SK-N-SH (cell line): ENCODE data around the gene GNG12.

Experiments used
- CHD2 ChIP-seq: fragments of 150-350 bp; IDR thresholded peaks from 2 replicates; pipeline ENCODE4 v1.6.1; 2018; ENCODE audit warnings: low read length; ENCODE audit not compliant: partially characterized antibody
- CTCF ChIP-seq: fragments of 200-600 bp; sonication (generic); IDR thresholded peaks from 2 replicates; pipeline ENCODE4 v1.6.1; 2017; ENCODE audit warnings: antibody characterized with exemption, mild to moderate bottlenecking, moderate library complexity
- GABPA ChIP-seq: IDR thresholded peaks from 2 replicates; pipeline ENCODE4 v1.4.0; 2012; ENCODE audit warnings: low read depth, mild to moderate bottlenecking
- MAX ChIP-seq: IDR thresholded peaks from 2 replicates; pipeline ENCODE4 v1.4.0; 2012; ENCODE audit warnings: low read depth
- NRF1 ChIP-seq: IDR thresholded peaks from 2 replicates; pipeline ENCODE4 v1.6.1; 2012; ENCODE audit warnings: low read depth, mild to moderate bottlenecking, low read length
- USF1 ChIP-seq: IDR thresholded peaks from 2 replicates; pipeline ENCODE4 v1.4.0; 2012; ENCODE audit warnings: low read depth, borderline replicate concordance

GRCh38 chr1:67666636-67667035 lies 166.6 kb downstream of the GNG12 start:
- TF ChIP-seq CHD2 (no peak), CTCF (no peak), NRF1 (no peak), MAX (no peak), USF1 (no peak), GABPA (no peak)
